ENCODE data around the gene ARNT2. TPM values are rescaled to one million over a fixed set of nuclear protein-coding genes. Genes with fewer than 3 reads are reported as not detected.

The ARNT2 gene
- total RNA-seq, 1 experiment from 2014 or later, result 16.8 TPM

GRCh38 chr15:80545078-80545477 is 140.9 kb downstream of the ARNT2 start:
- DNase-seq (ENCODE audit: low read depth, low spot score), result no peak
- no peaks in the 10 kb centered on the region for H3K36me3 ChIP-seq (ENCODE audit: control insufficient read depth, insufficient read depth, low read length)
- intact Hi-C loops (cut with micrococcal nuclease; ENCODE audit: unreplicated experiment), result no loop called here
- H3K4me1 ChIP-seq (ENCODE audit: control insufficient read depth, insufficient read depth, low read length), result no peaks in the 10 kb centered on the region
- in situ Hi-C loops (cut with HindIII; ENCODE audit: low pct_unique_long_range_greater_than_20kb, low sequenced_read_pairs), result no loop called here
- POLR2A ChIA-PET, result no interaction called here
- BruUV-seq (replicated peaks), result no TSS peak
- peaks cover 4% of the 10 kb centered on the region; the same call in 1 of the 2 replicates for H3K27me3 ChIP-seq (ENCODE audit: control insufficient read depth, insufficient read depth, low read length)
- CTCF ChIA-PET, result no interaction called here
- H3K27ac ChIP-seq (ENCODE audit: low read length), result no peak overlapping the region
- TF ChIP-seq POLR2AphosphoS5 (IDR thresholded peaks at IDR 0.05; ENCODE audit: low read depth, low read length) (no peak), TCF7L2 (IDR thresholded peaks at IDR 0.05; ENCODE audit: low read depth, low read length) (no peak), SIN3A (IDR thresholded peaks at IDR 0.05; ENCODE audit: borderline replicate concordance, insufficient read depth, low read depth, low read length) (no peak)
- TF ChIP-seq, protein P1, sequence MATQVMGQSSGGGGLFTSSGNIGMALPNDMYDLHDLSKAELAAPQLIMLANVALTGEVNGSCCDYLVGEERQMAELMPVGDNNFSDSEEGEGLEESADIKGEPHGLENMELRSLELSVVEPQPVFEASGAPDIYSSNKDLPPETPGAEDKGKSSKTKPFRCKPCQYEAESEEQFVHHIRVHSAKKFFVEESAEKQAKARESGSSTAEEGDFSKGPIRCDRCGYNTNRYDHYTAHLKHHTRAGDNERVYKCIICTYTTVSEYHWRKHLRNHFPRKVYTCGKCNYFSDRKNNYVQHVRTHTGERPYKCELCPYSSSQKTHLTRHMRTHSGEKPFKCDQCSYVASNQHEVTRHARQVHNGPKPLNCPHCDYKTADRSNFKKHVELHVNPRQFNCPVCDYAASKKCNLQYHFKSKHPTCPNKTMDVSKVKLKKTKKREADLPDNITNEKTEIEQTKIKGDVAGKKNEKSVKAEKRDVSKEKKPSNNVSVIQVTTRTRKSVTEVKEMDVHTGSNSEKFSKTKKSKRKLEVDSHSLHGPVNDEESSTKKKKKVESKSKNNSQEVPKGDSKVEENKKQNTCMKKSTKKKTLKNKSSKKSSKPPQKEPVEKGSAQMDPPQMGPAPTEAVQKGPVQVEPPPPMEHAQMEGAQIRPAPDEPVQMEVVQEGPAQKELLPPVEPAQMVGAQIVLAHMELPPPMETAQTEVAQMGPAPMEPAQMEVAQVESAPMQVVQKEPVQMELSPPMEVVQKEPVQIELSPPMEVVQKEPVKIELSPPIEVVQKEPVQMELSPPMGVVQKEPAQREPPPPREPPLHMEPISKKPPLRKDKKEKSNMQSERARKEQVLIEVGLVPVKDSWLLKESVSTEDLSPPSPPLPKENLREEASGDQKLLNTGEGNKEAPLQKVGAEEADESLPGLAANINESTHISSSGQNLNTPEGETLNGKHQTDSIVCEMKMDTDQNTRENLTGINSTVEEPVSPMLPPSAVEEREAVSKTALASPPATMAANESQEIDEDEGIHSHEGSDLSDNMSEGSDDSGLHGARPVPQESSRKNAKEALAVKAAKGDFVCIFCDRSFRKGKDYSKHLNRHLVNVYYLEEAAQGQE (IDR thresholded peaks at IDR 0.05; ENCODE audit: insufficient read depth in 1 of 2, low read depth in 2 of 2, low read length in 1 of 2), result no peak
- TF ChIP-seq, protein P2, sequence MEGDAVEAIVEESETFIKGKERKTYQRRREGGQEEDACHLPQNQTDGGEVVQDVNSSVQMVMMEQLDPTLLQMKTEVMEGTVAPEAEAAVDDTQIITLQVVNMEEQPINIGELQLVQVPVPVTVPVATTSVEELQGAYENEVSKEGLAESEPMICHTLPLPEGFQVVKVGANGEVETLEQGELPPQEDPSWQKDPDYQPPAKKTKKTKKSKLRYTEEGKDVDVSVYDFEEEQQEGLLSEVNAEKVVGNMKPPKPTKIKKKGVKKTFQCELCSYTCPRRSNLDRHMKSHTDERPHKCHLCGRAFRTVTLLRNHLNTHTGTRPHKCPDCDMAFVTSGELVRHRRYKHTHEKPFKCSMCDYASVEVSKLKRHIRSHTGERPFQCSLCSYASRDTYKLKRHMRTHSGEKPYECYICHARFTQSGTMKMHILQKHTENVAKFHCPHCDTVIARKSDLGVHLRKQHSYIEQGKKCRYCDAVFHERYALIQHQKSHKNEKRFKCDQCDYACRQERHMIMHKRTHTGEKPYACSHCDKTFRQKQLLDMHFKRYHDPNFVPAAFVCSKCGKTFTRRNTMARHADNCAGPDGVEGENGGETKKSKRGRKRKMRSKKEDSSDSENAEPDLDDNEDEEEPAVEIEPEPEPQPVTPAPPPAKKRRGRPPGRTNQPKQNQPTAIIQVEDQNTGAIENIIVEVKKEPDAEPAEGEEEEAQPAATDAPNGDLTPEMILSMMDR (IDR thresholded peaks at IDR 0.05), result no peak
- no peak overlapping the region for H3K4me3 ChIP-seq (ENCODE audit: low read depth in 2 of 2, low read length in 2 of 2)
- no peak for ATAC-seq
- no peaks in the 10 kb centered on the region for H3K9me3 ChIP-seq (ENCODE audit: control insufficient read depth, insufficient read depth, low read depth, low read length)

- ChIA-PET CTCF (no interaction called here), POLR2A (no interaction called here)
- TF ChIP-seq, protein P1 (IDR thresholded peaks at IDR 0.05; ENCODE audit: insufficient read depth in 1 of 2, low read depth in 2 of 2, low read length in 1 of 2), result no peak
- TF ChIP-seq, protein P2 (IDR thresholded peaks at IDR 0.05), result no peak
- TF ChIP-seq POLR2AphosphoS5 (IDR thresholded peaks at IDR 0.05; ENCODE audit: low read depth, low read length) (no peak), TCF7L2 (IDR thresholded peaks at IDR 0.05; ENCODE audit: low read depth, low read length) (no peak), SIN3A (IDR thresholded peaks at IDR 0.05; ENCODE audit: borderline replicate concordance, insufficient read depth, low read depth, low read length) (no peak)
- no peak overlapping the region for H3K27ac ChIP-seq (ENCODE audit: low read length)
- DNase-seq (ENCODE audit: low read depth, low spot score) (no peak), ATAC-seq (no peak)
- H3K4me3 ChIP-seq (ENCODE audit: low read depth in 2 of 2, low read length in 2 of 2), result no peak overlapping the region
- no TSS peak for BruUV-seq (replicated peaks)
- H3K27me3 ChIP-seq (ENCODE audit: control insufficient read depth, insufficient read depth, low read length), result peaks cover 6% of the 10 kb centered on the region; the same call in 1 of the 2 replicates
- H3K9me3 ChIP-seq (ENCODE audit: control insufficient read depth, insufficient read depth, low read depth, low read length), result no peaks in the 10 kb centered on the region
- intact Hi-C loops (cut with micrococcal nuclease; ENCODE audit: unreplicated experiment) (no loop called here), in situ Hi-C loops (cut with HindIII; ENCODE audit: low pct_unique_long_range_greater_than_20kb, low sequenced_read_pairs) (no loop called here)
- no peaks in the 10 kb centered on the region for H3K4me1 ChIP-seq (ENCODE audit: control insufficient read depth, insufficient read depth, low read length)
- no peaks in the 10 kb centered on the region for H3K36me3 ChIP-seq (ENCODE audit: control insufficient read depth, insufficient read depth, low read length)
These were observed 143.1 kb downstream of the ARNT2 start for GRCh38 chr15:80547264-80547663.
